M059J (cell line): Measurements from ENCODE around the gene TNFRSF4. TPM values are rescaled to one million over a fixed set of nuclear protein-coding genes. Genes with fewer than 3 reads are reported as not detected.
A peak's percentile ranks its signal among the peaks of the same experiment; 100 is the strongest.

Experiments used
- DNase-seq: peaks from one replicate; pipeline ENCODE4 v3.0.0-alpha.2; 2012; ENCODE audit warnings: low read depth
- total RNA-seq: library from RNA; depleted of rRNA; stranded (reverse); fragments of >200 nt; shearing (Covaris generic); gene quantifications from 2 replicates; pipeline ENCODE4 v1.2.3, GENCODE V29; 2014; rRNA removed

The TNFRSF4 gene
- total RNA-seq, 1 experiment from 2014 or later, result not detected

- no peak for DNase-seq
Observed at GRCh38 chr1:1169429-1170214, 44.3 kb downstream of the TNFRSF4 start.

GRCh38 chr1:1168451-1169411 is 45.2 kb downstream of the TNFRSF4 start:
- DNase-seq, result peak; percentile 16

- DNase-seq, result no peak
Observed at GRCh38 chr1:1167841-1168450, 46.0 kb downstream of the TNFRSF4 start.

- no peak for DNase-seq
Observed at GRCh38 chr1:1167398-1167821, 46.5 kb downstream of the TNFRSF4 start.

GRCh38 chr1:1166642-1167397 is 47.1 kb downstream of the TNFRSF4 start:
- DNase-seq, result no peak

- DNase-seq, result no peak
Observed at GRCh38 chr1:1165900-1166421, 48.0 kb downstream of the TNFRSF4 start.

- DNase-seq, result no peak
Observed at GRCh38 chr1:1165485-1165884, 48.5 kb downstream of the TNFRSF4 start.

- DNase-seq, result no peak
Observed at GRCh38 chr1:1164701-1165451, 49.1 kb downstream of the TNFRSF4 start.

GRCh38 chr1:1164361-1164700 is 49.6 kb downstream of the TNFRSF4 start:
- no peak for DNase-seq

GRCh38 chr1:1163538-1164070 is 50.3 kb downstream of the TNFRSF4 start:
- no peak for DNase-seq

GRCh38 chr1:1162597-1163537 is 51.1 kb downstream of the TNFRSF4 start:
- no peak for DNase-seq

GRCh38 chr1:1161683-1162079 is 52.3 kb downstream of the TNFRSF4 start:
- no peak for DNase-seq

Other genes with a start within 250 kb of the TNFRSF4 start
- 2.4 and 4.5 TPM in 2 replicates for gene PLEKHN1, start 247.7 kb downstream of the TNFRSF4 start, total RNA-seq
- gene PERM1, start 232.1 kb downstream of the TNFRSF4 start, total RNA-seq, result 0.37 and 1.0 TPM in 2 replicates
- 44.1 and 51.8 TPM in 2 replicates for gene HES4, start 214.1 kb downstream of the TNFRSF4 start, total RNA-seq
- gene ISG15, start 200.7 kb downstream of the TNFRSF4 start, total RNA-seq, result 2,871 and 3,124 TPM in 2 replicates
- gene AGRN, start 194.0 kb downstream of the TNFRSF4 start, total RNA-seq, result 117 and 282 TPM in 2 replicates
- not detected in 2 replicates for gene RNF223, start 139.8 kb downstream of the TNFRSF4 start, total RNA-seq
- gene C1orf159, start 98.1 kb downstream of the TNFRSF4 start, total RNA-seq, result 17.4 and 17.5 TPM in 2 replicates
- not detected in 2 replicates for gene TTLL10, start 40.3 kb downstream of the TNFRSF4 start, total RNA-seq
- not detected in 2 replicates for gene TNFRSF18, start 7.6 kb downstream of the TNFRSF4 start, total RNA-seq
- gene SDF4, start 17.8 kb upstream of the TNFRSF4 start, total RNA-seq, result 100 and 196 TPM in 2 replicates
- 17.4 and 30.1 TPM in 2 replicates for gene B3GALT6, start 18.1 kb upstream of the TNFRSF4 start, total RNA-seq
- not detected in 2 replicates for gene C1QTNF12, start 32.6 kb upstream of the TNFRSF4 start, total RNA-seq
- gene UBE2J2, start 59.7 kb upstream of the TNFRSF4 start, total RNA-seq, result 42.8 and 59.5 TPM in 2 replicates
- 0.62 TPM in 1 of 2 replicates, not detected in the other for gene SCNN1D, start 66.3 kb upstream of the TNFRSF4 start, total RNA-seq
- gene ACAP3, start 93.8 kb upstream of the TNFRSF4 start, total RNA-seq, result 13.9 and 15.3 TPM in 2 replicates
- 23.6 and 40.3 TPM in 2 replicates for gene PUSL1, start 94.4 kb upstream of the TNFRSF4 start, total RNA-seq
- gene INTS11, start 110.5 kb upstream of the TNFRSF4 start, total RNA-seq, result 74.7 and 87.4 TPM in 2 replicates
- gene CPTP, start 110.6 kb upstream of the TNFRSF4 start, total RNA-seq, result 22.4 and 35.1 TPM in 2 replicates
- gene TAS1R3, start 117.1 kb upstream of the TNFRSF4 start, total RNA-seq, result not detected in 2 replicates
- 22.4 and 34.5 TPM in 2 replicates for gene DVL1, start 135.3 kb upstream of the TNFRSF4 start, total RNA-seq
- 0.25 and 2.6 TPM in 2 replicates for gene MXRA8, start 144.4 kb upstream of the TNFRSF4 start, total RNA-seq
- 141 and 178 TPM in 2 replicates for gene AURKAIP1, start 161.1 kb upstream of the TNFRSF4 start, total RNA-seq
- 29.9 and 35.2 TPM in 2 replicates for gene CCNL2, start 185.2 kb upstream of the TNFRSF4 start, total RNA-seq
- gene MRPL20, start 193.1 kb upstream of the TNFRSF4 start, total RNA-seq, result 160 and 166 TPM in 2 replicates
- gene ANKRD65, start 207.1 kb upstream of the TNFRSF4 start, total RNA-seq, result 0.17 and 0.64 TPM in 2 replicates
- gene VWA1, start 221.5 kb upstream of the TNFRSF4 start, total RNA-seq, result 0.12 and 1.1 TPM in 2 replicates
- gene ATAD3C, start 235.5 kb upstream of the TNFRSF4 start, total RNA-seq, result not detected in 2 replicates